ENCODE measurements around the gene CD82.
A peak's percentile ranks its signal among the peaks of the same experiment; 100 is the strongest.

Gene CD82

GRCh38 chr11:44518968-44519550 lies 46.4 kb upstream of the CD82 start:
- H2BK12ac ChIP-seq (ENCODE audit: low read length in 2 of 2): no peak overlapping the region
- no peak overlapping the region for H4K91ac ChIP-seq (ENCODE audit: low read length)
- 65% methylated on average over 4 of the region's 4 CpGs for WGBS
- no peak overlapping the region for H2AK5ac ChIP-seq (ENCODE audit: low read length, severe bottlenecking)
- no peak overlapping the region for H3K18ac ChIP-seq (ENCODE audit: low read depth in 1 of 2, low read length in 2 of 2)
- no peak overlapping the region for H3K4me3 ChIP-seq (ENCODE audit: insufficient read depth in 1 of 2, low read depth in 1 of 2, low read length in 2 of 2)
- no peak for DNase-seq
- H3K27ac ChIP-seq (ENCODE audit: low read length, poor library complexity, severe bottlenecking): no peak overlapping the region
- no peak overlapping the region for H3K14ac ChIP-seq (ENCODE audit: low read length in 2 of 2)
- no peak overlapping the region for H4K8ac ChIP-seq (ENCODE audit: low read length)
- no peaks in the 10 kb centered on the region for H3K79me1 ChIP-seq (replicated peaks; ENCODE audit: low read length, poor library complexity, severe bottlenecking)
- H3K36me3 ChIP-seq (ENCODE audit: control insufficient read depth in 1 of 2, insufficient read depth in 2 of 2, low read depth in 1 of 2, low read length in 2 of 2): no peaks in the 10 kb centered on the region
- peaks cover 59 to 80% of the 10 kb centered on the region in 2 experiments for H3K27me3 ChIP-seq (ENCODE audit: control insufficient read depth in 1 of 2, insufficient read depth in 1 of 2, low read length in 2 of 2)
- peaks cover 6% of the 10 kb centered on the region for H3K4me1 ChIP-seq (ENCODE audit: control insufficient read depth, insufficient read depth, low read depth, low read length)
- H3K9me3 ChIP-seq (ENCODE audit: control insufficient read depth, low read length): no peaks in the 10 kb centered on the region
- no peak overlapping the region for H2BK5ac ChIP-seq (ENCODE audit: low read depth, low read length, poor library complexity, severe bottlenecking)
- H3K23ac ChIP-seq (ENCODE audit: low read length in 2 of 2): no peak overlapping the region
- H3K4me2 ChIP-seq (ENCODE audit: low read length, poor library complexity, severe bottlenecking): no peak overlapping the region
- no peak overlapping the region for H2AFZ ChIP-seq (ENCODE audit: low read depth, low read length)
- no peak overlapping the region for H2BK15ac ChIP-seq (ENCODE audit: low read depth, poor library complexity, severe bottlenecking)
- H3K4ac ChIP-seq (ENCODE audit: low read depth in 1 of 2, low read length in 2 of 2): no peak overlapping the region
- no peak overlapping the region for H2BK120ac ChIP-seq (ENCODE audit: low read depth, low read length)
- no peak overlapping the region for H3K9ac ChIP-seq (ENCODE audit: low read length)

DNA sequence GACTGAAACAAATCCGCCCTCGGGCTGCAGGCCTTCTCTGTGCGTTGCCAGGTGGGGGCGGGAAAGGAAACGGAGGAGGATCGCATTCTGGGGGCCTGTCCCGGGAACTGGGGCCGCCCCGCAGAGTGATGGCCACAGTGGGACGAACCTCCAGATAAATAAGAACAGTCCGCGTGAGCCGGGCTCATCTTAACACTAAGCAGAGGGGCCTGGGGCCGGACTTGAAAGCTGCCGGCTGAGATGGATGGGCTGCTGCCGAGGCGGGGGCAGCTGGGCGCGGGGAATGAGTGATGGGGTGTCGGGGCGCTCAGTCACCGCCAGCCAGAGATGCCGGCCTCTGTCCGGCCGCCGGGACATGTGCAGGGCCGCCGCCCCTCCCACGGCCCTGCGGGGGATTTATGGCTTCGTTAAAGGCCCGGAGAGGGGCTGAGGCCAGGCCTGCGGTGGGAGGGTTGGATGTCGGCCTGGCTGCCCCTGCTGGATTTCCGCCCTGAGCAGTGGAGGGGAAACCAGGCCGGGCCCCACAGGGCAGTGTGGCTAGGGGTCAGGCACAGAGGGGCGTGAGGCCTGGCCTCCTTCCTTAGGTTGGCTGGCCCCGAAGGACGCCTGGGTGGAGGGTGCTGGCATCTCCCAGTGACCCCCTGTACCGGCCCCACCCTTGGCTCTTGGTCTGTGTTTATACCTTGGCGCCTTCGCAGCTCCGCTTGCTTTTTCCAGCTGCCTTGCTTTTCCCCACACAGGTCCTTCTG lies 45.3 kb upstream of the CD82 start:
- Histone ChIP-seq H3K23ac (ENCODE audit: low read length in 2 of 2) (no peak overlapping the region), H4K91ac (ENCODE audit: low read length) (no peak overlapping the region), H3K18ac (ENCODE audit: low read depth in 1 of 2, low read length in 2 of 2) (no peak overlapping the region), H3K4me2 (ENCODE audit: low read length, poor library complexity, severe bottlenecking) (peak overlapping the region; percentile 20), H3K4ac (ENCODE audit: low read depth in 1 of 2, low read length in 2 of 2) (no peak overlapping the region), H3K14ac (ENCODE audit: low read length in 2 of 2) (no peak overlapping the region), H2AK5ac (ENCODE audit: low read length, severe bottlenecking) (no peak overlapping the region), H3K4me1 (ENCODE audit: control insufficient read depth, insufficient read depth, low read depth, low read length) (peaks cover 9% of the 10 kb centered on the region), H2BK12ac (ENCODE audit: low read length in 2 of 2) (no peak overlapping the region), H3K79me1 (replicated peaks; ENCODE audit: low read length, poor library complexity, severe bottlenecking) (no peaks in the 10 kb centered on the region), H3K9me3 (ENCODE audit: control insufficient read depth, low read length) (no peaks in the 10 kb centered on the region), H4K8ac (ENCODE audit: low read length) (no peak overlapping the region), H3K9ac (ENCODE audit: low read length) (no peak overlapping the region), H2BK15ac (ENCODE audit: low read depth, poor library complexity, severe bottlenecking) (no peak overlapping the region), H3K4me3 (ENCODE audit: insufficient read depth in 1 of 2, low read depth in 1 of 2, low read length in 2 of 2) (no peak overlapping the region), H3K36me3 (ENCODE audit: control insufficient read depth in 1 of 2, insufficient read depth in 2 of 2, low read depth in 1 of 2, low read length in 2 of 2) (no peaks in the 10 kb centered on the region), H3K27ac (ENCODE audit: low read length, poor library complexity, severe bottlenecking) (no peak overlapping the region), H2BK5ac (ENCODE audit: low read depth, low read length, poor library complexity, severe bottlenecking) (no peak overlapping the region), H3K27me3 (ENCODE audit: control insufficient read depth in 1 of 2, insufficient read depth in 1 of 2, low read length in 2 of 2) (peaks cover 59 to 87% of the 10 kb centered on the region in 2 experiments), H2BK120ac (ENCODE audit: low read depth, low read length) (no peak overlapping the region), H2AFZ (ENCODE audit: low read depth, low read length) (no peak overlapping the region)
- 41% methylated on average over 42 of the region's 43 CpGs for WGBS
- no peak for DNase-seq

GRCh38 chr11:44521148-44521547 lies 44.3 kb upstream of the CD82 start:
- Histone ChIP-seq H2AFZ (ENCODE audit: low read depth, low read length) (no peak overlapping the region), H3K23ac (ENCODE audit: low read length in 2 of 2) (no peak overlapping the region), H3K9ac (ENCODE audit: low read length) (no peak overlapping the region), H3K4ac (ENCODE audit: low read depth in 1 of 2, low read length in 2 of 2) (no peak overlapping the region), H3K9me3 (ENCODE audit: control insufficient read depth, low read length) (no peaks in the 10 kb centered on the region), H3K79me1 (replicated peaks; ENCODE audit: low read length, poor library complexity, severe bottlenecking) (no peaks in the 10 kb centered on the region), H2BK5ac (ENCODE audit: low read depth, low read length, poor library complexity, severe bottlenecking) (no peak overlapping the region), H3K4me1 (ENCODE audit: control insufficient read depth, insufficient read depth, low read depth, low read length) (peaks cover 9% of the 10 kb centered on the region), H2BK15ac (ENCODE audit: low read depth, poor library complexity, severe bottlenecking) (no peak overlapping the region), H3K4me2 (ENCODE audit: low read length, poor library complexity, severe bottlenecking) (no peak overlapping the region), H3K4me3 (ENCODE audit: insufficient read depth in 1 of 2, low read depth in 1 of 2, low read length in 2 of 2) (no peak overlapping the region), H3K18ac (ENCODE audit: low read depth in 1 of 2, low read length in 2 of 2) (no peak overlapping the region), H4K91ac (ENCODE audit: low read length) (no peak overlapping the region), H3K14ac (ENCODE audit: low read length in 2 of 2) (no peak overlapping the region), H2BK120ac (ENCODE audit: low read depth, low read length) (no peak overlapping the region), H3K27ac (ENCODE audit: low read length, poor library complexity, severe bottlenecking) (no peak overlapping the region), H2BK12ac (ENCODE audit: low read length in 2 of 2) (no peak overlapping the region), H2AK5ac (ENCODE audit: low read length, severe bottlenecking) (no peak overlapping the region), H3K27me3 (ENCODE audit: control insufficient read depth in 1 of 2, insufficient read depth in 1 of 2, low read length in 2 of 2) (peaks cover 68 to 87% of the 10 kb centered on the region in 2 experiments), H4K8ac (ENCODE audit: low read length) (no peak overlapping the region), H3K36me3 (ENCODE audit: control insufficient read depth in 1 of 2, insufficient read depth in 2 of 2, low read depth in 1 of 2, low read length in 2 of 2) (no peaks in the 10 kb centered on the region)
- DNase-seq: no peak
- WGBS: 79% methylated on average over 2 of the region's 2 CpGs

DNA sequence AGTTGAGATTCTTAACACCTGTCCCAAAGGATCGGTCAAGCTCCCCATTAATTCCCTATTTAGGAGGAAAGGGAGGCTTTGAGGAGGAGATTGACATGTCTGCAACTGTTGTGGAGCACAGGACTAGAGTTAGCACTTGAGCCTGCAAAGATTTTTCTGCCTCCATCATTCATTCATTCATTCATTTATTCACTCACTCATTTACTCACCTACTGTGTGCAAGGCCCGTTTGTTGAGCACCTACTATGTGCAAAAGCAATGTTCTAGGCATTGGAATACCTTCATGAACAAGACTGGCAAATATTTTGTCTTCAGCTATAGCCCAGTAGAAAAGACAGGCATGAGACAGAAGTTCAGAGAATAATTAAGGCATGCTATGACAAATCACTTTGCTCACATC lies 43.2 kb upstream of the CD82 start:
- no peak overlapping the region for H4K8ac ChIP-seq (ENCODE audit: low read length)
- no peaks in the 10 kb centered on the region for H3K9me3 ChIP-seq (ENCODE audit: control insufficient read depth, low read length)
- H4K91ac ChIP-seq (ENCODE audit: low read length): no peak overlapping the region
- no peak overlapping the region for H3K9ac ChIP-seq (ENCODE audit: low read length)
- H2AK5ac ChIP-seq (ENCODE audit: low read length, severe bottlenecking): no peak overlapping the region
- H3K23ac ChIP-seq (ENCODE audit: low read length in 2 of 2): no peak overlapping the region
- no peak overlapping the region for H2BK12ac ChIP-seq (ENCODE audit: low read length in 2 of 2)
- H3K18ac ChIP-seq (ENCODE audit: low read depth in 1 of 2, low read length in 2 of 2): no peak overlapping the region
- H3K4me2 ChIP-seq (ENCODE audit: low read length, poor library complexity, severe bottlenecking): no peak overlapping the region
- H3K27me3 ChIP-seq (ENCODE audit: control insufficient read depth in 1 of 2, insufficient read depth in 1 of 2, low read length in 2 of 2): peaks cover 72 to 90% of the 10 kb centered on the region in 2 experiments
- no peaks in the 10 kb centered on the region for H3K79me1 ChIP-seq (replicated peaks; ENCODE audit: low read length, poor library complexity, severe bottlenecking)
- no peak overlapping the region for H3K4me3 ChIP-seq (ENCODE audit: insufficient read depth in 1 of 2, low read depth in 1 of 2, low read length in 2 of 2)
- DNase-seq: no peak
- no peak overlapping the region for H3K14ac ChIP-seq (ENCODE audit: low read length in 2 of 2)
- H2BK5ac ChIP-seq (ENCODE audit: low read depth, low read length, poor library complexity, severe bottlenecking): no peak overlapping the region
- H3K36me3 ChIP-seq (ENCODE audit: control insufficient read depth in 1 of 2, insufficient read depth in 2 of 2, low read depth in 1 of 2, low read length in 2 of 2): no peaks in the 10 kb centered on the region
- no peak overlapping the region for H2AFZ ChIP-seq (ENCODE audit: low read depth, low read length)
- WGBS: 22% methylated on average over 1 of the region's 2 CpGs
- H2BK120ac ChIP-seq (ENCODE audit: low read depth, low read length): no peak overlapping the region
- no peak overlapping the region for H3K4ac ChIP-seq (ENCODE audit: low read depth in 1 of 2, low read length in 2 of 2)
- peaks cover 9% of the 10 kb centered on the region for H3K4me1 ChIP-seq (ENCODE audit: control insufficient read depth, insufficient read depth, low read depth, low read length)
- no peak overlapping the region for H2BK15ac ChIP-seq (ENCODE audit: low read depth, poor library complexity, severe bottlenecking)
- H3K27ac ChIP-seq (ENCODE audit: low read length, poor library complexity, severe bottlenecking): no peak overlapping the region
